ENCODE measurements around the gene SCN8A. TPM values are rescaled to one million over a fixed set of nuclear protein-coding genes. Genes with fewer than 3 reads are reported as not detected.

SCN8A gene
- total RNA-seq, 1 donor from 2014 or later = 0.39 TPM

DNA sequence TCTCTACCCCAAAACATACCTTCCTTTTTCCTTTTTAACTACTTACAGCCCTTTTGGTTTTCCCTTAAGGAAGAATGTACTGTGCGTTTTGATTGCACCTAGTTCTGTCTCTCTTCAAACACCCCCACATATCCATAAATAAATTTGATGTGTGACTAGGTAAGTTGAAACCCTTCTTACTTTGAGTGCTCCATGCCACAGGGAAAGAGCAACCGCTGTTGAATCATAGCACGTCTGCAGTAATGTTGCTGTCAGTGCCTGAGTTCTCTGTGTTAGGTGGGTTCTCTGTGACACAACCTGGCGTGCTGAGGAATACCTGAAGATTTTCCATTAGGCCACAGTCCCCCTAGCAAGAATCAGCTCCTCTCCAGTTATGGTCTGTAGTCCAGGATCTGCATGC, 155.4 kb downstream of the SCN8A start:
- intact Hi-C loops (cut with micrococcal nuclease) = no loop called here
- no peak overlapping the region for H3K4me3 Mint-ChIP-seq (ENCODE audit: low read depth)
- H3K36me3 Mint-ChIP-seq (ENCODE audit: low read depth) = no peaks in the 10 kb centered on the region
- H3K9me3 Mint-ChIP-seq = peaks cover under 1% of the 10 kb centered on the region
- no peak for DNase-seq (ENCODE audit: low spot score)
- H3K27me3 Mint-ChIP-seq (ENCODE audit: low read depth) = peaks cover 23% of the 10 kb centered on the region
- H3K4me1 Mint-ChIP-seq (ENCODE audit: low read depth) = no peaks in the 10 kb centered on the region
- no peak overlapping the region for H3K27ac Mint-ChIP-seq

DNA sequence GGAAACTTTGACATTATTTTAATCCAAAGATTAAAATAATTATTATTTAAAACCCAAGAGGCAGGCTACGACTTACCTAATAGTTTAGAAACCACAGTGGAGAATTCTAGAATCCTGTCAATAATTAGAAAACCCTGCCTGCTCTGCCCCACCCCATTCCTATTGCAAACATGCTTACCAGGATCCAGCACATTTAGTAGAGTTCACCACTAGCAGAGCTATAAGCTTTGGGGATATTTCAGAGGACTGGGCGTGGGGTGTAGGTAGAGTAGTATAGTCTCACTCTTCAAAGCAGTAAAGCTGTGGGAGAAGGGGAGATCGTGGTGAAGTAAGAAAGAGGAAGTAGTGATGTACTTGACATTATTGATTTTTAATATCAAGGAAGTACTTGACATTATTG, 157.2 kb downstream of the SCN8A start:
- H3K36me3 Mint-ChIP-seq (ENCODE audit: low read depth) = no peaks in the 10 kb centered on the region
- no peak overlapping the region for H3K27ac Mint-ChIP-seq
- H3K27me3 Mint-ChIP-seq (ENCODE audit: low read depth) = peaks cover 25% of the 10 kb centered on the region
- no peak overlapping the region for H3K4me3 Mint-ChIP-seq (ENCODE audit: low read depth)
- H3K9me3 Mint-ChIP-seq = no peaks in the 10 kb centered on the region
- no peaks in the 10 kb centered on the region for H3K4me1 Mint-ChIP-seq (ENCODE audit: low read depth)
- intact Hi-C loops (cut with micrococcal nuclease) = no loop called here
- DNase-seq (ENCODE audit: low spot score) = no peak

DNA sequence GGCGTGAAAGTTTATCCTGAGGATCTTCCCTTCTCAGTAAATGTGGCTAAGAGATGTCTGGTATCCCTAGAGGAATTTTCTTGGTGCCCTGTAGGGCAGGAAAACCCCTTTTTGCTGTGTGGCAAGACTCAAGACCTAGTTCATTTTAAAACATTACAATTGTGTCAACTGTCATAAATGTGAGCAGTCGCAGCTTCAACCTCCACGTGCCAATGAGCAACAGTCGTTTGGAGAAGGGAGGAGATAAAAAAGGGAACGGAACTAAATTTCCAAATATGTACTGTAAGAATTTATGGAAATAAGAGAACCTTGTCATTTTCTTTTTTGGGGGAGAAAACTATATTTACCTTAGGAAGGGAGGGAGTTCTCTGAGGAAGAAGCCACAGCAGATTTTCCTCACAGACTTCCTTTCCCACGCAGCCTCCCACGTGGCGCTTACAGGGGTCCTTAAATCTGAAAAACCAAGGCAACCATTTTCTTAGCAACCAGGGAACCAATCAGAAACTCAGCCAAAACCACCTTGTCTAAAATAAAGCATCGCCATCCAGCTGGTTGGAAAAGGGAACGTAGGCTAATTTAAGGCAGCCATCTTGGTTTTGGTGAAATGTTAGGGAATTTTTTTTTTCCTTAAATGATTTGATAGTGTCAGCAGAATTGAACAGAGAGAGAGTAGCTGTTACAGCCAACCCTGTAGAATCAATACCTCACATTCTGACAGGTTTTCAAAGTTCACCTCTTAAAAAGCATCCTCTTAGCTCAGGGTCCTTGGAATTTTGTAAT, 158.4 kb downstream of the SCN8A start:
- Mint-ChIP-seq H3K27ac (no peak overlapping the region), H3K4me1 (ENCODE audit: low read depth) (no peaks in the 10 kb centered on the region), H3K36me3 (ENCODE audit: low read depth) (no peaks in the 10 kb centered on the region), H3K4me3 (ENCODE audit: low read depth) (no peak overlapping the region), H3K27me3 (ENCODE audit: low read depth) (peaks cover 26% of the 10 kb centered on the region), H3K9me3 (no peaks in the 10 kb centered on the region)
- no peak for DNase-seq (ENCODE audit: low spot score)
- intact Hi-C loops (cut with micrococcal nuclease) = no loop called here

DNA sequence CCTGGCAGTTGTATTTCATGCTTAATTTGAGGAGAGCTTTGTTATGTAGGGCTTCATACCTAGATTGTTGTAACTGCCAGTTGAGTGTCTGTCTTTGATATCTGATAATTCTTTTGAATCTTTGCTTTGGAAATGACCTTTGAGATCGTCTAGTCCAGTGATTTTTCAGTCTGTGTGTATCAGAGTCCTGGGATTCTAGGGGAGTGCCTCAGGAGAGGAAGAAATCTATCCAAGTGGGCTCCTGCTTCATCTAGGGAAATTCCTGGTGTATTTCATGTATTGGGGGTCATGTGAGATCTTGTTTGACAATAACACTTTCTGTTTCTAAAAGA, 158.9 kb downstream of the SCN8A start:
- DNase-seq (ENCODE audit: low spot score) = no peak
- intact Hi-C loops (cut with micrococcal nuclease) = no loop called here
- Mint-ChIP-seq H3K4me1 (ENCODE audit: low read depth) (no peaks in the 10 kb centered on the region), H3K4me3 (ENCODE audit: low read depth) (no peak overlapping the region), H3K9me3 (no peaks in the 10 kb centered on the region), H3K36me3 (ENCODE audit: low read depth) (no peaks in the 10 kb centered on the region), H3K27me3 (ENCODE audit: low read depth) (peaks cover 23% of the 10 kb centered on the region), H3K27ac (no peak overlapping the region)

DNA sequence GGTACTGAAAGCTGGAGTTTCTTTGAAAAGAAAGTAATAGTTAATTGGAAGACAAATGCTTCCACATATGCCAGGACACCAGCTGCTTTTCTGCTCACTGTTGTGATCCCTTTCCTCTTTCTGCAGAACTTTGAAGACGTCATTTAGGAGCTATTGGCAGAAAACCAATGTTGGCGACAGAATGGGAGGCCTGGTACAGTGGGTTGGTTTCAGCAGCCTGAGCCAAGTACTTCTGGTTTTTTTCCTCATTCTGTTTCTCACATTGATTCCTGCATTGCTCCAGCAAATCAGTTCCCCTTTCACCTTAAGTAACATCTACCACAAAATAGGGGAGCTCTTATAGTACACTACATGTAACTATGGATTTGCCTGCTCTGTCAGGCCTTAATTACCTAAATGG, 160.6 kb downstream of the SCN8A start:
- no peak overlapping the region for H3K4me3 Mint-ChIP-seq (ENCODE audit: low read depth)
- H3K4me1 Mint-ChIP-seq (ENCODE audit: low read depth) = no peaks in the 10 kb centered on the region
- no peak for DNase-seq (ENCODE audit: low spot score)
- H3K27me3 Mint-ChIP-seq (ENCODE audit: low read depth) = peaks cover 30% of the 10 kb centered on the region
- intact Hi-C loops (cut with micrococcal nuclease) = no loop called here
- no peaks in the 10 kb centered on the region for H3K36me3 Mint-ChIP-seq (ENCODE audit: low read depth)
- no peak overlapping the region for H3K27ac Mint-ChIP-seq
- H3K9me3 Mint-ChIP-seq = no peaks in the 10 kb centered on the region

DNA sequence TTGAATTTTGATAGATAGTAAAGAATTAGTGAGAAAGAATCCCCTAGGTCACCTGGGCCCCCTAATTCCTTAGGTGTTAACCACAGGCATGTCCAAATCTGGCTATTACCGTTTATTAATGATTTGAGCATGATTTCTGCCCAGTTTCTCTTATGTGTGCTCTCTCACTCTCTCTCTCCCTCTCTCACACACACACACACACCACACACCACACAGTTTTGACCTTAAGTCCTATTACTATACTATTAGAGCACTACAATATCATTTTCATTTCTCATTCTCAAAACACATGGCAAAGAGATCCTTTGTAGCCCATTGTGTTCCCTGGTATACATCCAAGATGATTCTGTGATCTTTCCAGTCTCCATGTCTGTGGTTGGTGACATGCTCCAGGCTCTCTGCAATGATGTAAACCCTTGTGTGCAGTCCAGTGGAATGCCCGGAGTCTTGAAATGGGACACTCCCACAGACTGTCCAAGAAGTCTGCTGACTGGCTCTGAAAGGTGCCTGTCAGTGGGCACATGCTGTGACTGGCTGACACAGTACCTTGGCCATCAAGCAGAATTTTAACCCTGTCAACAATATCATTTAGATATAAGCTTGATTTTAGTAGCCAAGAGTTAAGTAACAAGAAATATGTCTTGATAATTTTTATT, 161.3 kb downstream of the SCN8A start:
- Mint-ChIP-seq H3K4me3 (ENCODE audit: low read depth) (no peak overlapping the region), H3K4me1 (ENCODE audit: low read depth) (no peaks in the 10 kb centered on the region), H3K36me3 (ENCODE audit: low read depth) (no peaks in the 10 kb centered on the region), H3K9me3 (no peaks in the 10 kb centered on the region), H3K27me3 (ENCODE audit: low read depth) (peaks cover 30% of the 10 kb centered on the region), H3K27ac (no peak overlapping the region)
- no peak for DNase-seq (ENCODE audit: low spot score)
- intact Hi-C loops (cut with micrococcal nuclease) = no loop called here

DNA sequence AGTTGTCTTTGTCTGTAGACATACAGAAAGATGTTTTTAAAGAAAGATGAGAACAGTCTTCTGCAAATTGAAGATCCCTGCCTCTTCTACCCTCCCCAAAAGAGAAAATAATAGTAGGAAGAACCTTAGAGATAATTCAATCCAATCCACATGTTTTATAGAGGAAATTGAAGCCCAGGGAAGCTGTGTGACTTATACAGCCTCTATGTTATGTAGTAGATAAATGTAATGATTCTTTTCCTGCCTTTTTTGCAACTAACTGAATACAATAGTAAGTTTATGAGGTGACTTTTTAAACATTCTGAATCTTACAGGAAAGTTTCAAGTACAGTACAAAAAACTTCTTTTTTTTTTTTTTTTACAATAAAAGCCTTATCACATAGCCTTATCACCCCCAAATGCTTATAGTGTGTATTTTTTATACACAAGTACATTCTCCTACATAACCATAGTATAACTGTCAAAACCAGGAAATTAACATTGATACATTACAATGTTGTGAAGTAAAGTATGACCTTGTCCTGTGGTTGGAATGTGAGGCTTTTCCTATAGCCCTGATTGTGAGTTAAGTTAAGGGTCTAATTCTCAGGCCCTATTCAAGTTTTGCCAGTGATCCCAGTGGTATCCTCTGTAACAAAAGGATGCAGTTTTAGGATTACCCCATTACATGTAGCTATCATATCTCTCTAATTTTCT, 163.1 kb downstream of the SCN8A start:
- Mint-ChIP-seq H3K4me3 (ENCODE audit: low read depth) (no peak overlapping the region), H3K27me3 (ENCODE audit: low read depth) (peaks cover 30% of the 10 kb centered on the region), H3K27ac (no peak overlapping the region), H3K9me3 (no peaks in the 10 kb centered on the region), H3K4me1 (ENCODE audit: low read depth) (no peaks in the 10 kb centered on the region), H3K36me3 (ENCODE audit: low read depth) (no peaks in the 10 kb centered on the region)
- intact Hi-C loops (cut with micrococcal nuclease) = no loop called here
- no peak for DNase-seq (ENCODE audit: low spot score)

DNA sequence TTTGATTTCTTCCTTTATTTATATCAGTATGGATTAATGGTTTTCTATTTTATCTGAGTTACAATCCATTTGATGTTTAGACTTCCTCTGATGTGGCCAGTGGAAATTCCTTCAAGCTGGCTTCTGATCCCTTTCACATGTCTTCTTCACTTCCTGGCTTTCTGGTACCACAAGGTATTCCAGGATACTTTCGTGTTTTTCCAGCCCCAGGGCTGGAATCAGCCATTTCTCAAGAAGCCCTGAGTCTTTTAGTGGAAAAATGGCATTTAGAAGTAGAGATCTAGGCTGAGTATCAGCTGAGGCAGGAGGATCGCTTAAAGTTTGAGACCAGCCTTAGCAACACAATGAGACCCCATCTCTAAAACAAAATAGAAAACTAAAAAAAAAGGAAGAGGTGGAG, 164.2 kb downstream of the SCN8A start:
- Mint-ChIP-seq H3K9me3 (no peaks in the 10 kb centered on the region), H3K27me3 (ENCODE audit: low read depth) (peaks cover 28% of the 10 kb centered on the region), H3K4me1 (ENCODE audit: low read depth) (no peaks in the 10 kb centered on the region), H3K27ac (no peak overlapping the region), H3K4me3 (ENCODE audit: low read depth) (no peak overlapping the region), H3K36me3 (ENCODE audit: low read depth) (no peaks in the 10 kb centered on the region)
- DNase-seq (ENCODE audit: low spot score) = no peak
- intact Hi-C loops (cut with micrococcal nuclease) = no loop called here

DNA sequence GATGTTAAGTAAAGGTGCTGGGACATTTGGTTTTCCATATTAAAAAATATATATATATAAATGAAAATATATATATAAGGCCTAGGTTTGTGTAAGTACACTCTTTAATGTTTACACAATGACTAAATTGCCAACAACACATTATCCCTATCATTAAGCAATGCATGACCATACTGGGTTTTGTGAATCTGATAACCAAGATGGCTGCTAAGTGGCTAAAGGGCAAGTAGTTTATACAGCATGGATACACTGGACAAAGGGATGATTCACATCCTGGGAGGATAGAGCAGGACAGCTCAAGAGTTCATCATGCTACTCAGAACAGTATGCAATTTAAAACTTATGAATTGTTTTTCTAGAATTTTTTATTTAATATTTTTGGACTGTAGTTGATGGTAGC, 168.1 kb downstream of the SCN8A start:
- DNase-seq (ENCODE audit: low spot score) = no peak
- Mint-ChIP-seq H3K9me3 (no peaks in the 10 kb centered on the region), H3K4me1 (ENCODE audit: low read depth) (no peaks in the 10 kb centered on the region), H3K27ac (no peak overlapping the region), H3K27me3 (ENCODE audit: low read depth) (peaks cover 10% of the 10 kb centered on the region), H3K36me3 (ENCODE audit: low read depth) (no peaks in the 10 kb centered on the region), H3K4me3 (ENCODE audit: low read depth) (no peak overlapping the region)
- intact Hi-C loops (cut with micrococcal nuclease) = no loop called here

DNA sequence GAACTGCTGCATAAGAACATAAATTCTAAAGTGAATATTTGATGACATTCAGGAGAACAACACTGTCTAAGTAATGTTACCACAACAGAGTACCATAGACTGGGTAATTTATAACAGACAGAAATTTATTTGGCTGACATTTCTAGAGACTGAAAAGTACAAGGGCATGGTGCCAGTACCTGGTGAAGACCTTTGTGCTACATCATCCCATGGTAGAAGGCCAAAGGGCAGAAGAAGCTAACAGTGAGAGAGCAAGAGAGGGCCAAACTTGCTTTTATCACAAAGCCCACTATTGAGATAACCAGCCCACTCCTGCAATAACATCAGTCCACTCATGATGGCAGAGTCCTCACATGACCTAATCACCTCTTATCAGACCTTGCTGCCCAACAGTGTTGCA, 168.7 kb downstream of the SCN8A start:
- H3K9me3 Mint-ChIP-seq = no peaks in the 10 kb centered on the region
- no peak overlapping the region for H3K4me3 Mint-ChIP-seq (ENCODE audit: low read depth)
- no peak for DNase-seq (ENCODE audit: low spot score)
- peaks cover 10% of the 10 kb centered on the region for H3K27me3 Mint-ChIP-seq (ENCODE audit: low read depth)
- no peak overlapping the region for H3K27ac Mint-ChIP-seq
- intact Hi-C loops (cut with micrococcal nuclease) = no loop called here
- no peaks in the 10 kb centered on the region for H3K4me1 Mint-ChIP-seq (ENCODE audit: low read depth)
- no peaks in the 10 kb centered on the region for H3K36me3 Mint-ChIP-seq (ENCODE audit: low read depth)

DNA sequence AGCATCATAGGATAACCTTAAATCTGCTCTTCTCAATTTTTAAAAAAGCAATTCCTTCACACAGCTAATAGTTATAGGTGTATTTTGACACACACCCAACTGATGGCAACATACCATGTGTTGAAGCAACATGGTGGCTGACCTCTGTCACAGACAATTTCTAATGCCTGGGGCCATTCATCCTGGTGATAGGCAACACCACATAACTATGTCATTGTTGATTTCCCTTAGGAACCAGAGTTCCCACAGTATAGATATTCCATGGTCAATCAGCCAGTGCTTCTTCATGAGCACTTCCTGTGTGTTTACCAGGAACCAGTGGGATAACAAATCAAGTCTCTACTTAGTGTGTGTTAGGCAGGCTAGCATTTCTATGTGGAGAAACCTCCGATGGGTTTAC, 169.2 kb downstream of the SCN8A start:
- Mint-ChIP-seq H3K4me1 (ENCODE audit: low read depth) (no peaks in the 10 kb centered on the region), H3K9me3 (no peaks in the 10 kb centered on the region)

DNA sequence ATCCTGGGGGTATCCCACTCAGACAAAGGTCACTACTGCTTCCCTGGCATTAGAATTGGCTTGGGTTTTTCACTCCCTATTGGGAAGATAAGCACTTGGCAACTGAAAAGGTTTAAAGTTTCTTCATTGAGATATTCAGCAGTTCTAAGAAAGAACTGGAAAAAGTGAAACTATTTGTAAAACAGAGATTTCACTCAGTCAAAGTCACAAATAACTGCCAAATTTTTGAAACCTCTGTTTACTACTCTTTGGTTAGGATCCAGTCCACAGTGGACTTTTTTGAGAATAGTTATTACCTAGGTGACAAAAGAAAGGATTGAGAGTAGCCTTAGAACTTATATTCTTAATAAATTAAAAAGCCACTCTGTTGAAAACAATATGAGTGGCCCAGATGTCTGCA, 172.7 kb downstream of the SCN8A start:
- DNase-seq (ENCODE audit: low spot score) = no peak
- H3K4me1 Mint-ChIP-seq (ENCODE audit: low read depth) = no peaks in the 10 kb centered on the region
- no peak overlapping the region for H3K27ac Mint-ChIP-seq
- H3K4me3 Mint-ChIP-seq (ENCODE audit: low read depth) = no peak overlapping the region
- H3K36me3 Mint-ChIP-seq (ENCODE audit: low read depth) = no peaks in the 10 kb centered on the region
- intact Hi-C loops (cut with micrococcal nuclease) = no loop called here
- no peaks in the 10 kb centered on the region for H3K9me3 Mint-ChIP-seq
- H3K27me3 Mint-ChIP-seq (ENCODE audit: low read depth) = peaks cover 2% of the 10 kb centered on the region

More for the DNA sequence above, 169.2 kb downstream of the SCN8A start:
- H3K4me3 Mint-ChIP-seq (ENCODE audit: low read depth) = no peak overlapping the region
- peaks cover 10% of the 10 kb centered on the region for H3K27me3 Mint-ChIP-seq (ENCODE audit: low read depth)
- intact Hi-C loops (cut with micrococcal nuclease) = no loop called here
- no peaks in the 10 kb centered on the region for H3K36me3 Mint-ChIP-seq (ENCODE audit: low read depth)
- H3K27ac Mint-ChIP-seq = no peak overlapping the region
- DNase-seq (ENCODE audit: low spot score) = no peak

DNA sequence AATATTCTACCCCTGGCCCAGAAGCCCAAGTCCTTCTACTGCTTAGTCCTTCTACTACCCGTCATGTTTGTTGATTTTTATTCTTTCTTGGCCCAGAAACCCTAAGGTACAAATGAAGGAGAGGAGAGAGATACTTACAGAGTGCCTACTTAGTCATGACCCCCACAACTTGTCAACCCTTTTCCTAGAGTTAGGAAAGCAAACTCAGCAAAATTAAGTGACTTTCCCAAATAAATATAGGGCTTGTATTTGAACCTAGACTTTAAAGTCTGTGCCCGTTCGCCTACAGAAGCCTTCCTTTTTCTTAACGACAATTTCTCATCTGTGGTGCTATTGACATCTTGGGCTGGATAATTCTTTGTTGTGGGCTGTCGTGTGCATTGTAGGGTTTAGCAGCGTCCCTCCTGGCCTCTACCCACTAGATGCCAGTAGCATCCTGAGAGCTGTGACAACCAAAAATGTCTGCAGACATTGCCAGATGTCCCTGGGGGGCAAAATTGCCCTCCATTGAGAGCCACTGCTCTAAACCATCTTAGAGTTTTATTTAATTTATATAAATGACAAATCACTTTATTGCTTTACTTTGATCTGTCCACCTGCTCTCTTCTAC, 175.1 kb downstream of the SCN8A start:
- no peak overlapping the region for H3K4me3 Mint-ChIP-seq (ENCODE audit: low read depth)
- no peaks in the 10 kb centered on the region for H3K4me1 Mint-ChIP-seq (ENCODE audit: low read depth)

More for the DNA sequence above, 175.1 kb downstream of the SCN8A start:
- no peak for DNase-seq (ENCODE audit: low spot score)
- Mint-ChIP-seq H3K27ac (no peak overlapping the region), H3K27me3 (ENCODE audit: low read depth) (peaks cover 2% of the 10 kb centered on the region), H3K36me3 (ENCODE audit: low read depth) (no peaks in the 10 kb centered on the region), H3K9me3 (no peaks in the 10 kb centered on the region)
- intact Hi-C loops (cut with micrococcal nuclease) = no loop called here
